K562 (cell line): ENCODE results near the gene STOX1. TPM values are rescaled to one million over a fixed set of nuclear protein-coding genes. Genes with fewer than 3 reads are reported as not detected.

Experiments used
- ATAC-seq: fragments of 200-7000 bp; cut with Tn5 transposase; 3 replicates; pipeline ENCODE4 v1.9.1; 2020; ENCODE audit warnings: moderate library complexity
- BruUV-seq: library from RNA; stranded (reverse); fragments of 400-500 nt; replicated peaks from 2 replicates; lab custom pipeline; 2021; lab: Mats Ljungman, UMichigan
- CTCF ChIA-PET: fragments of 300-600 bp; formaldehyde crosslinking; extraction: SDS; loops from one replicate; lab custom pipeline; 2021; ENCODE audit warnings: low intra/inter-chr PET ratio; lab: Yijun Ruan, JAX
- POLR2A ChIA-PET: fragments of 300-600, 350-650 bp; sonication (Branson Sonifier 250); formaldehyde crosslinking; extraction: SDS; loops from one replicate; lab custom pipeline; 2021; ENCODE audit warnings: antibody characterized with exemption, inconsistent platforms; lab: Yijun Ruan, JAX
- DNase-seq, 4 experiments: peaks; one replicate each; pipeline versions ENCODE4 v3.0.0 to v3.0.0-alpha.2; 2011 to 2018; ENCODE audit warnings: low spot score in 3 of 4, mixed read lengths in 3 of 4; ENCODE audit errors: extremely low read depth in 1 of 4
- FAIRE-seq: peaks from 2 replicates; lab custom pipeline; 2011; peaks lifted over from hg19 to GRCh38; lab: Jason Lieb, UNC
- H2AFZ ChIP-seq: 2 replicates; pipeline ENCODE4 v1.6.0; 2011; ENCODE audit warnings: low read depth, low read length, control low read depth, inconsistent platforms
- H3K27ac ChIP-seq: fragments of 200-600 bp; 3 replicates; pipeline ENCODE4 v1.8.0; 2011; ENCODE audit warnings: low read depth, mild to moderate bottlenecking, control low read depth, inconsistent platforms, low read length, moderate library complexity, mixed read lengths; ENCODE audit errors: extremely low read depth
- H3K27me3 ChIP-seq, 2 experiments: fragments of 300-600 bp in 1 of 2; 2 replicates in 1 of 2; 3 replicates in 1 of 2; pipeline versions ENCODE4 v1.6.0 to v1.8.0; 2011; ENCODE audit warnings: inconsistent platforms in 2 of 2, low read length in 2 of 2, mild to moderate bottlenecking in 1 of 2, mixed read lengths in 1 of 2, moderate library complexity in 1 of 2; ENCODE audit not compliant: control insufficient read depth in 2 of 2, insufficient read depth in 2 of 2
- H3K36me3 ChIP-seq: fragments of 300-600 bp; 3 replicates; pipeline ENCODE4 v1.8.0; 2011; ENCODE audit warnings: mild to moderate bottlenecking, low read length, inconsistent platforms; ENCODE audit not compliant: control insufficient read depth, insufficient read depth
- H3K4me1 ChIP-seq, 2 experiments: fragments of 200-600 bp in 1 of 2; replicated peaks in 1 of 2; 2 replicates in 1 of 2; 3 replicates in 1 of 2; pipeline versions ENCODE4 v1.5.1 to v1.8.0; 2011; ENCODE audit warnings: inconsistent platforms in 2 of 2, low read length in 2 of 2, mild to moderate bottlenecking in 1 of 2, mixed read lengths in 1 of 2, moderate library complexity in 1 of 2; ENCODE audit not compliant: control insufficient read depth in 2 of 2, insufficient read depth in 2 of 2
- H3K4me2 ChIP-seq: 2 replicates; pipeline ENCODE4 v1.6.1; 2011; ENCODE audit warnings: low read length, control low read depth, inconsistent platforms, mixed read lengths; ENCODE audit not compliant: insufficient read depth
- H3K4me3 ChIP-seq: fragments of 200-600 bp; sonication (generic), shearing (Covaris generic); 2 replicates; pipeline ENCODE4 v1.5.1; 2016; ENCODE audit warnings: control low read depth, inconsistent platforms
- H3K79me2 ChIP-seq: fragments of 200-600 bp; 3 replicates; pipeline ENCODE4 v1.8.0; 2011; ENCODE audit warnings: low read length, inconsistent platforms; ENCODE audit not compliant: control insufficient read depth, insufficient read depth
- H3K9ac ChIP-seq, 2 experiments: 2 replicates each; pipeline versions ENCODE4 v1.6.0 to v1.6.1; 2011; ENCODE audit warnings: low read depth in 2 of 2, low read length in 2 of 2, control low read depth in 1 of 2, inconsistent platforms in 1 of 2, mild to moderate bottlenecking in 1 of 2, mixed read lengths in 1 of 2; ENCODE audit not compliant: insufficient read depth in 1 of 2
- H3K9me1 ChIP-seq: one replicate; pipeline ENCODE4 v1.6.0; 2011; ENCODE audit warnings: inconsistent platforms, mild to moderate bottlenecking, low read length, moderate library complexity; ENCODE audit not compliant: control insufficient read depth, insufficient read depth
- H3K9me3 ChIP-seq: replicated peaks from 2 replicates; pipeline ENCODE4 v1.5.1; 2011; ENCODE audit warnings: low read depth, low read length, inconsistent platforms; ENCODE audit not compliant: control insufficient read depth, insufficient read depth
- H4K20me1 ChIP-seq: replicated peaks from 2 replicates; pipeline ENCODE4 v1.6.1; 2011; ENCODE audit warnings: low read length, inconsistent platforms, mixed read lengths; ENCODE audit not compliant: control insufficient read depth, insufficient read depth
- LCOR ChIP-seq: sonication (generic); formaldehyde crosslinking; IDR thresholded peaks from 2 replicates; pipeline ENCODE4 v1.8.0; 2022; ENCODE audit warnings: mild to moderate bottlenecking, missing genetic modification reagents
- MECOM ChIP-seq: fragments of 250-450 bp; sonication (Bioruptor Pico); IDR thresholded peaks from 2 replicates; pipeline ENCODE4 v1.8.0; 2022; ENCODE audit warnings: inconsistent platforms
- MXI1 ChIP-seq: IDR thresholded peaks from 2 replicates; pipeline ENCODE4 v1.6.1; 2011; ENCODE audit warnings: low read depth, mild to moderate bottlenecking, improper control_type of control experiment, low read length
- NCOA4 ChIP-seq: fragments of 450-650 bp; IDR thresholded peaks from 2 replicates; pipeline ENCODE4 v1.6.1; 2018; ENCODE audit warnings: mild to moderate bottlenecking; ENCODE audit not compliant: partially characterized antibody
- NRF1 ChIP-seq, 2 experiments: fragments of 450-650 bp; IDR thresholded peaks in 1 of 2; conservative IDR thresholded peaks in 1 of 2; 2 replicates each; pipeline ENCODE4 v1.6.1; 2014; ENCODE audit warnings: mild to moderate bottlenecking in 2 of 2
- RBFOX2 ChIP-seq: fragments of 200-400 bp; formaldehyde crosslinking; IDR thresholded peaks from 2 replicates; pipeline ENCODE4 v1.6.1; 2017; ENCODE audit warnings: low read depth, mild to moderate bottlenecking, low read length, moderate library complexity
- SRF ChIP-seq, 2 experiments: fragments of 250-450, 450-650 bp in 1 of 2; sonication (Bioruptor Pico) in 1 of 2; sonication (generic) in 1 of 2; formaldehyde crosslinking; IDR thresholded peaks; 2 replicates each; pipeline versions ENCODE4 v1.5.0 to v1.5.1; 2020 to 2022; ENCODE audit warnings: mild to moderate bottlenecking in 1 of 2, missing genetic modification reagents in 1 of 2
- SRSF9 ChIP-seq: fragments of 200-400 bp; formaldehyde crosslinking; IDR thresholded peaks from 2 replicates; pipeline ENCODE4 v1.6.1; 2017; ENCODE audit warnings: low read depth, low read length, borderline replicate concordance
- ZNF274 ChIP-seq: IDR thresholded peaks from 2 replicates; pipeline ENCODE4 v1.6.1; 2011; ENCODE audit warnings: low read depth, mild to moderate bottlenecking, low read length, moderate library complexity, borderline replicate concordance
- WGBS: fragments of 100-300 bp; shearing (Covaris generic); methylation state at CpG from one replicate; pipeline ENCODE4 v1.1.6; 2016; ENCODE audit warnings: low coverage, mixed read lengths; ENCODE audit not compliant: insufficient coverage; ENCODE audit errors: missing lambda C conversion rate; 5-methylcytosine and 5-hydroxymethylcytosine counted together
- in situ Hi-C: fragments of 300-500 bp; cut with MboI; formaldehyde crosslinking; loops from 4 replicates; pipeline ENCODE4 v1.15.0; 2018; ENCODE audit warnings: inconsistent platforms, mixed read lengths
- intact Hi-C: fragments of 100-400 bp; cut with micrococcal nuclease; formaldehyde crosslinking; loops from 2 replicates; pipeline ENCODE4 v1.14.2; 2022
- polyA plus RNA-seq, 8 experiments: library from polyadenylated mRNA; depleted of rRNA in 4 of 8; stranded (reverse) in 5 of 8; unstranded in 3 of 8; fragments of >200 nt; fragmentation: Nextera tagmentation in 2 of 8; fragmentation: Illumina TruSeq in 1 of 8; extraction: Ambion mirVana in 2 of 8; extraction: Trizol in 1 of 8; gene quantifications; 2 replicates each; pipeline versions ENCODE4 v1.2.1 to v1.2.3, GENCODE V29; 2011 to 2014; ENCODE audit warnings: inconsistent platforms in 1 of 8, missing spikeins in 1 of 8
- total RNA-seq, 7 experiments: library from RNA; depleted of rRNA in 6 of 7; stranded (reverse); fragments of >200 nt in 6 of 7; fragmentation: Illumina TruSeq in 2 of 7; extraction: Trizol in 2 of 7; gene quantifications; 2 replicates each; pipeline versions ENCODE4 v1.2.1 to v1.2.3, GENCODE V29; 2011 to 2021; ENCODE audit warnings: low replicate concordance in 1 of 7

Gene STOX1
- total and polyA plus RNA-seq, 9 of the 15 experiments (the other 6 are each of a cell fraction or from before 2014, with no cell fraction given) = 0.09 to 0.87 (median 0.29) TPM

- Histone ChIP-seq H4K20me1 (no peaks in the 10 kb centered on the region), H2AFZ (no peak overlapping the region), H3K36me3 (peaks cover 28% of the 10 kb centered on the region; the same call in 2 of the 3 replicates), H3K27me3 (no peaks in the 10 kb centered on the region), H3K4me2 (peak overlapping the region; percentile 96), H3K9ac (peak overlapping the region in 1 of 2 experiments; percentile 87; a peak in 2 of 4 replicates), H3K4me3 (peak overlapping the region; percentile 74), H3K27ac (peak overlapping the region; percentile 91; the same call in 1 of the 3 replicates), H3K4me1 (peaks cover 13 to 14% of the 10 kb centered on the region in 2 experiments; a peak in 4 of 5 replicates), H3K9me3 (no peaks in the 10 kb centered on the region), H3K9me1 (no peaks in the 10 kb centered on the region), H3K79me2 (peaks cover 33% of the 10 kb centered on the region)
- intact Hi-C loops = loop anchor here (10.0 kb wide), 1 partner anchor 348 kb away; no protein-coding TSS in a partner anchor
- in situ Hi-C loops = no loop called here
- DNase-seq (no peak), ATAC-seq (no peak), FAIRE-seq (no peak)
- CTCF ChIA-PET = no interaction called here
- POLR2A ChIA-PET = interaction anchor here (1.1 to 2.1 kb wide), 3 partner anchors 22 to 221 kb away, joined by 3 to 10 read pairs (median 3); partner anchors contain the start of gene DDX21
- BruUV-seq = no TSS peak
- no peak for TF ChIP-seq NCOA4
- TF ChIP-seq SRSF9 = no peak
- no peak for TF ChIP-seq NRF1 (conservative IDR thresholded peaks at IDR 0.05 in 1 of 2, IDR thresholded peaks at IDR 0.05 in 1 of 2)
- no peak for TF ChIP-seq MECOM (CRISPR knock-in tag)
- no peak for TF ChIP-seq SRF (CRISPR knock-in tag; IDR thresholded peaks at IDR 0.05)
- TF ChIP-seq RBFOX2 = no peak
- 21% methylated on average over 5 of the region's 5 CpGs for WGBS
These were observed 75.1 kb downstream of the STOX1 start for GRCh38 chr10:68902382-68902781.

- in situ Hi-C loops = no loop called here
- no peak for ATAC-seq
- Histone ChIP-seq H3K9me3 (no peaks in the 10 kb centered on the region), H3K27ac (no peak overlapping the region), H3K27me3 (no peaks in the 10 kb centered on the region), H3K9me1 (no peaks in the 10 kb centered on the region), H2AFZ (no peak overlapping the region), H3K4me3 (no peak overlapping the region), H3K36me3 (peaks cover 29% of the 10 kb centered on the region; the same call in 1 of the 3 replicates), H3K4me1 (no peaks in the 10 kb centered on the region), H3K9ac (no peak overlapping the region), H4K20me1 (no peaks in the 10 kb centered on the region), H3K79me2 (peaks cover 4% of the 10 kb centered on the region; the same call in 2 of the 3 replicates), H3K4me2 (no peak overlapping the region)
- no peak for DNase-seq
- intact Hi-C loops = no loop called here
- no peak for FAIRE-seq
- TF ChIP-seq MXI1 (no peak), LCOR (CRISPR knock-in tag) (no peak), ZNF274 (no peak)
- ChIA-PET POLR2A (interaction anchor here (1.0 to 1.3 kb wide), 4 partner anchors 10 to 48 kb away, joined by 3 to 4 read pairs (median 4); no protein-coding TSS in a partner anchor), CTCF (no interaction called here)
- no TSS peak for BruUV-seq
These were observed 97.3 kb downstream of the STOX1 start for GRCh38 chr10:68924593-68924992.
